Kidney tubule cell (primary cell): ENCODE data around the gene FOXP4.

Experiments used
- DNase-seq: peaks from one replicate; pipeline ENCODE4 v3.0.0-alpha.2; 2018; ENCODE audit warnings: low spot score

Gene FOXP4

GRCh38 chr6:41546866-41547798 is 951 bp downstream of the FOXP4 start:
- DNase-seq = peak; percentile 49

- no peak for DNase-seq
Observed at GRCh38 chr6:41547799-41548097, 1.6 kb downstream of the FOXP4 start.

- no peak for DNase-seq
Observed at GRCh38 chr6:41548098-41548840, 2.1 kb downstream of the FOXP4 start.

GRCh38 chr6:41548841-41549642 is 2.9 kb downstream of the FOXP4 start:
- no peak for DNase-seq

- no peak for DNase-seq
Observed at GRCh38 chr6:41549673-41550072, 3.5 kb downstream of the FOXP4 start.

GRCh38 chr6:41551086-41551700 is 5.0 kb downstream of the FOXP4 start:
- no peak for DNase-seq

- DNase-seq = no peak
Observed at GRCh38 chr6:41551857-41552256, 5.7 kb downstream of the FOXP4 start.

GRCh38 chr6:41552723-41553122 is 6.5 kb downstream of the FOXP4 start:
- DNase-seq = no peak

- DNase-seq = no peak
Observed at GRCh38 chr6:41553405-41553999, 7.3 kb downstream of the FOXP4 start.

- no peak for DNase-seq
Observed at GRCh38 chr6:41555326-41556300, 9.4 kb downstream of the FOXP4 start.

- DNase-seq = no peak
Observed at GRCh38 chr6:41557335-41557734, 11.2 kb downstream of the FOXP4 start.

- DNase-seq = peak; percentile 44
Observed at GRCh38 chr6:41558033-41558807, 12.0 kb downstream of the FOXP4 start.

GRCh38 chr6:41559655-41560427 is 13.7 kb downstream of the FOXP4 start:
- DNase-seq = no peak

- DNase-seq = no peak
Observed at GRCh38 chr6:41560431-41561192, 14.4 kb downstream of the FOXP4 start.

GRCh38 chr6:41561416-41561815 is 15.2 kb downstream of the FOXP4 start:
- DNase-seq = no peak

- DNase-seq = no peak
Observed at GRCh38 chr6:41561931-41562911, 16.0 kb downstream of the FOXP4 start.
